Astrocyte (in vitro differentiated cells and primary cell): ENCODE measurements around the gene AANAT. TPM values are rescaled to one million over a fixed set of nuclear protein-coding genes. Genes with fewer than 3 reads are reported as not detected.

ENCODE experiments used
- DNase-seq: peaks from one replicate; pipeline ENCODE4 v3.0.0-alpha.2; 2010; ENCODE audit warnings: low read depth
- FAIRE-seq: peaks from 2 replicates; lab custom pipeline; 2011; peaks lifted over from hg19 to GRCh38; lab: Jason Lieb, UNC
- H2AFZ ChIP-seq: 2 replicates; pipeline ENCODE4 v1.6.0; 2012; ENCODE audit warnings: low read depth, low read length, inconsistent platforms
- H3K27ac ChIP-seq: 2 replicates; pipeline ENCODE4 v1.5.1; 2011; ENCODE audit warnings: low read depth, low read length, inconsistent platforms
- H3K27me3 ChIP-seq: 2 replicates; pipeline ENCODE4 v1.6.0; 2011; ENCODE audit warnings: low read length, inconsistent platforms; ENCODE audit not compliant: insufficient read depth
- H3K36me3 ChIP-seq: 2 replicates; pipeline ENCODE4 v1.5.1; 2011; ENCODE audit warnings: low read length, inconsistent platforms; ENCODE audit not compliant: insufficient read depth
- H3K4me1 ChIP-seq: 2 replicates; pipeline ENCODE4 v1.5.1; 2011; ENCODE audit warnings: low read length, inconsistent platforms; ENCODE audit not compliant: insufficient read depth
- H3K4me2 ChIP-seq: 2 replicates; pipeline ENCODE4 v1.6.0; 2012; ENCODE audit warnings: low read length, inconsistent platforms
- H3K4me3 ChIP-seq: 2 replicates; pipeline ENCODE4 v1.5.1; 2011; ENCODE audit warnings: low read depth, mild to moderate bottlenecking, low read length, inconsistent platforms; ENCODE audit not compliant: insufficient read depth
- H3K79me2 ChIP-seq: 2 replicates; pipeline ENCODE4 v1.6.0; 2012; ENCODE audit warnings: mild to moderate bottlenecking, low read length, inconsistent platforms; ENCODE audit not compliant: insufficient read depth
- H3K9ac ChIP-seq: 2 replicates; pipeline ENCODE4 v1.6.0; 2012; ENCODE audit warnings: mild to moderate bottlenecking, low read length, inconsistent platforms
- H3K9me3 ChIP-seq: 2 replicates; pipeline ENCODE4 v1.5.1; 2012; ENCODE audit warnings: low read depth, mild to moderate bottlenecking, low read length, inconsistent platforms; ENCODE audit not compliant: insufficient read depth
- H4K20me1 ChIP-seq: 2 replicates; pipeline ENCODE4 v1.6.0; 2012; ENCODE audit warnings: low read length, inconsistent platforms; ENCODE audit not compliant: insufficient read depth
- H3K27ac Mint-ChIP-seq: one replicate; pipeline ENCODE4 v1.8.0; 2021; ENCODE audit warnings: mild to moderate bottlenecking, mixed read lengths; ENCODE audit not compliant: unreplicated experiment
- H3K27me3 Mint-ChIP-seq: one replicate; pipeline ENCODE4 v1.8.0; 2021; ENCODE audit warnings: low read depth, mixed read lengths; ENCODE audit not compliant: unreplicated experiment
- H3K36me3 Mint-ChIP-seq: one replicate; pipeline ENCODE4 v1.8.0; 2021; ENCODE audit warnings: low read depth, mixed read lengths; ENCODE audit not compliant: unreplicated experiment
- H3K4me1 Mint-ChIP-seq: one replicate; pipeline ENCODE4 v1.8.0; 2021; ENCODE audit warnings: low read depth, mixed read lengths; ENCODE audit not compliant: unreplicated experiment
- H3K4me3 Mint-ChIP-seq: one replicate; pipeline ENCODE4 v1.8.0; 2021; ENCODE audit warnings: mild to moderate bottlenecking, moderate library complexity, mixed read lengths; ENCODE audit not compliant: unreplicated experiment
- H3K9me3 Mint-ChIP-seq: one replicate; pipeline ENCODE4 v1.8.0; 2021; ENCODE audit warnings: mild to moderate bottlenecking, mixed read lengths; ENCODE audit not compliant: unreplicated experiment
- EZH2 ChIP-seq: IDR thresholded peaks from 2 replicates; pipeline ENCODE4 v1.6.1; 2012; ENCODE audit warnings: mild to moderate bottlenecking, low read length, inconsistent platforms; ENCODE audit not compliant: insufficient read depth
- total RNA-seq: library from RNA; stranded (reverse); gene quantifications from 2 replicates; pipeline ENCODE4 v1.2.1, GENCODE V29; 2021
- TF ChIP-seq, protein P1 (sequence below): IDR thresholded peaks from 2 replicates; pipeline ENCODE4 v1.5.1; 2011; ENCODE audit warnings: low read depth, mild to moderate bottlenecking, inconsistent platforms, low read length, moderate library complexity; ENCODE audit not compliant: insufficient read depth

The AANAT gene
- total RNA-seq, 1 donor from 2014 or later = not detected

GRCh38 chr17:76473541-76473985, 6.2 kb downstream of the AANAT start:
- Histone ChIP-seq H3K9me3 (no peaks in the 10 kb centered on the region), H3K4me2 (no peak overlapping the region), H3K4me1 (no peaks in the 10 kb centered on the region), H3K27ac (no peak overlapping the region), H2AFZ (no peak overlapping the region), H3K9ac (no peak overlapping the region), H3K79me2 (no peaks in the 10 kb centered on the region), H3K4me3 (no peak overlapping the region), H3K27me3 (no peaks in the 10 kb centered on the region), H4K20me1 (no peaks in the 10 kb centered on the region), H3K36me3 (no peaks in the 10 kb centered on the region)
- TF ChIP-seq, protein P1, sequence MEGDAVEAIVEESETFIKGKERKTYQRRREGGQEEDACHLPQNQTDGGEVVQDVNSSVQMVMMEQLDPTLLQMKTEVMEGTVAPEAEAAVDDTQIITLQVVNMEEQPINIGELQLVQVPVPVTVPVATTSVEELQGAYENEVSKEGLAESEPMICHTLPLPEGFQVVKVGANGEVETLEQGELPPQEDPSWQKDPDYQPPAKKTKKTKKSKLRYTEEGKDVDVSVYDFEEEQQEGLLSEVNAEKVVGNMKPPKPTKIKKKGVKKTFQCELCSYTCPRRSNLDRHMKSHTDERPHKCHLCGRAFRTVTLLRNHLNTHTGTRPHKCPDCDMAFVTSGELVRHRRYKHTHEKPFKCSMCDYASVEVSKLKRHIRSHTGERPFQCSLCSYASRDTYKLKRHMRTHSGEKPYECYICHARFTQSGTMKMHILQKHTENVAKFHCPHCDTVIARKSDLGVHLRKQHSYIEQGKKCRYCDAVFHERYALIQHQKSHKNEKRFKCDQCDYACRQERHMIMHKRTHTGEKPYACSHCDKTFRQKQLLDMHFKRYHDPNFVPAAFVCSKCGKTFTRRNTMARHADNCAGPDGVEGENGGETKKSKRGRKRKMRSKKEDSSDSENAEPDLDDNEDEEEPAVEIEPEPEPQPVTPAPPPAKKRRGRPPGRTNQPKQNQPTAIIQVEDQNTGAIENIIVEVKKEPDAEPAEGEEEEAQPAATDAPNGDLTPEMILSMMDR = no peak
- TF ChIP-seq EZH2 = no peak
- no peak overlapping the region for H3K4me3 Mint-ChIP-seq
- H3K36me3 Mint-ChIP-seq = peaks cover 26% of the 10 kb centered on the region
- peaks cover 2% of the 10 kb centered on the region for H3K27me3 Mint-ChIP-seq
- DNase-seq (no peak), FAIRE-seq (no peak)
- H3K9me3 Mint-ChIP-seq = peaks cover 2% of the 10 kb centered on the region
- H3K4me1 Mint-ChIP-seq = no peaks in the 10 kb centered on the region
- no peak overlapping the region for H3K27ac Mint-ChIP-seq

DNA sequence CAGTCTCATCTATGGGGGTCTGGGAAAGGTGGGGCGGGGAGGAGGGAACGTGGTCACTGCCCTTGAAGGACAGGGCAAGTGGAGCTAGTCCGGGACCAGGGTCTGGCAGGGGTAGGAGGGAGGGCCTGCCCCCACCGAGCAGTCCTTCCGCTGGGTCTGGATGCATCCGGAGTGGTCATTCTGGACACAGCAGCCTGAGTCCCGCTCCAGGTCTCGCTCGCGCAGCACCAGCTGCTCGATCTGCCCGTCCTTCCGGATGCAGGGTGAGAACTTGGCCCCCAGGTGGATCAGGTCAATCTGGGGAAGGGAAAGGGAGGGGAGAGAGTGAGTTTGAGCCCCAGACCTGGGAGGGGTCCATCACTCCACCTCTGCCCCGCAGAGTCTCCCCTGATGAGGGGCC, 6.8 kb downstream of the AANAT start:
- H3K4me2 ChIP-seq = no peak overlapping the region
- H3K36me3 ChIP-seq = no peaks in the 10 kb centered on the region
- no peaks in the 10 kb centered on the region for H3K79me2 ChIP-seq
- Mint-ChIP-seq H3K27ac (no peak overlapping the region), H3K27me3 (peaks cover 2% of the 10 kb centered on the region), H3K4me1 (no peaks in the 10 kb centered on the region), H3K36me3 (peaks cover 26% of the 10 kb centered on the region), H3K4me3 (no peak overlapping the region), H3K9me3 (peaks cover 2% of the 10 kb centered on the region)
- H2AFZ ChIP-seq = no peak overlapping the region
- no peak overlapping the region for H3K9ac ChIP-seq
- no peak overlapping the region for H3K4me3 ChIP-seq
- DNase-seq = no peak
- no peaks in the 10 kb centered on the region for H3K4me1 ChIP-seq
- no peak for TF ChIP-seq EZH2
- TF ChIP-seq, protein P1 = no peak
- no peaks in the 10 kb centered on the region for H3K27me3 ChIP-seq
- no peak for FAIRE-seq
- no peaks in the 10 kb centered on the region for H3K9me3 ChIP-seq
- H3K27ac ChIP-seq = no peak overlapping the region
- H4K20me1 ChIP-seq = no peaks in the 10 kb centered on the region

DNA sequence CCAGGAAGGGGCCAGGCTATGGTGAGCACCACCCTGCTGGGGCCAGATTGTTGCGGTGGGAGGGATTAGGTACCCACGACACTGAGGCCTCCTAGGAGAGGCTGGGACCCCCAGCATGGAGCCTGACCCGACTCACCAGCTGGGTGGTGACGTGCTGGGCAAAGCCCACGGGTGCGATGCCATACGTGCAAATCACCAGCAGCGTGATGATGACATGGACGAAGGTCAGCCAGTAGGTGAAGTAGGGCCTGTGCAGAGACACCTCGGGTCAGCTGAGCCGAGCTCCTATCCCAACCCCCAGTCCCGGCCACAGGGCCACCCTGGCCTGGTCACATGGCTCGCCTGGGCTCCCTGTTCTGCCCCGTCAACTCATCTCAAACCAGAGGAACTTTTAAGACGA, 7.5 kb downstream of the AANAT start:
- Mint-ChIP-seq H3K4me3 (no peak overlapping the region), H3K27ac (no peak overlapping the region), H3K4me1 (no peaks in the 10 kb centered on the region), H3K9me3 (peaks cover 2% of the 10 kb centered on the region), H3K27me3 (peaks cover 2% of the 10 kb centered on the region), H3K36me3 (peaks cover 26% of the 10 kb centered on the region)
- Histone ChIP-seq H3K4me2 (no peak overlapping the region), H3K4me1 (no peaks in the 10 kb centered on the region), H3K27ac (no peak overlapping the region), H3K4me3 (no peak overlapping the region), H2AFZ (no peak overlapping the region), H3K9me3 (no peaks in the 10 kb centered on the region), H3K27me3 (no peaks in the 10 kb centered on the region), H3K36me3 (no peaks in the 10 kb centered on the region), H3K9ac (no peak overlapping the region), H3K79me2 (no peaks in the 10 kb centered on the region), H4K20me1 (no peaks in the 10 kb centered on the region)
- FAIRE-seq (no peak), DNase-seq (no peak)
- TF ChIP-seq, protein P1 = no peak
- TF ChIP-seq EZH2 = no peak
